H54 (cell line): Measurements from ENCODE around the gene CEBPA.
A peak's percentile ranks its signal among the peaks of the same experiment; 100 is the strongest.

Experiments used
- DNase-seq: peaks from one replicate; pipeline ENCODE4 v3.0.0; 2011; ENCODE audit warnings: low spot score, mixed read lengths; ENCODE audit not compliant: insufficient read length
- FAIRE-seq: peaks from 3 replicates; lab custom pipeline; 2011; peaks lifted over from hg19 to GRCh38; lab: Jason Lieb, UNC
- POLR2A ChIP-seq: IDR thresholded peaks from 2 replicates; pipeline ENCODE4 v1.6.1; 2011; ENCODE audit warnings: low read depth, mild to moderate bottlenecking, low read length

The CEBPA gene

GRCh38 chr19:33302175-33302973 lies at the start of gene CEBPA:
TSS of gene CEBPA (minus strand) at chr19:33302534. CDS start at chr19:33302414, 120 bp downstream.
- DNase-seq (peak; percentile 91), FAIRE-seq (no peak)
- peak; percentile 74 for TF ChIP-seq POLR2A

GRCh38 chr19:33350538-33351309 lies 48.4 kb upstream of the CEBPA start:
- DNase-seq, result no peak
- no peak for FAIRE-seq
- TF ChIP-seq POLR2A, result no peak

- FAIRE-seq (no peak), DNase-seq (no peak)
- no peak for TF ChIP-seq POLR2A
Measured at GRCh38 chr19:33349319-33350289, 47.3 kb upstream of the CEBPA start.

GRCh38 chr19:33348301-33349010 lies 46.1 kb upstream of the CEBPA start:
- peak; percentile 49 for DNase-seq
- TF ChIP-seq POLR2A, result no peak
- peak; percentile 53 for FAIRE-seq

GRCh38 chr19:33347300-33347699 lies 45.0 kb upstream of the CEBPA start:
- DNase-seq (no peak), FAIRE-seq (no peak)
- no peak for TF ChIP-seq POLR2A

- no peak for FAIRE-seq
- no peak for TF ChIP-seq POLR2A
Measured at GRCh38 chr19:33346665-33347064, 44.3 kb upstream of the CEBPA start.

GRCh38 chr19:33345163-33345562 lies 42.8 kb upstream of the CEBPA start:
- no peak for FAIRE-seq
- DNase-seq, result no peak
- no peak for TF ChIP-seq POLR2A

More at GRCh38 chr19:33346665-33347064, 44.3 kb upstream of the CEBPA start:
- no peak for DNase-seq

- no peak for TF ChIP-seq POLR2A
- FAIRE-seq (no peak), DNase-seq (no peak)
Measured at GRCh38 chr19:33344573-33344925, 42.2 kb upstream of the CEBPA start.

- FAIRE-seq (no peak), DNase-seq (no peak)
- TF ChIP-seq POLR2A, result no peak
Measured at GRCh38 chr19:33343859-33344572, 41.7 kb upstream of the CEBPA start.

- no peak for FAIRE-seq
- DNase-seq, result no peak
- TF ChIP-seq POLR2A, result no peak
Measured at GRCh38 chr19:33343301-33343700, 41.0 kb upstream of the CEBPA start.

- no peak for DNase-seq
- no peak for TF ChIP-seq POLR2A
- no peak for FAIRE-seq
Measured at GRCh38 chr19:33340991-33341390, 38.7 kb upstream of the CEBPA start.
